Neural progenitor cell (in vitro differentiated cells): Measurements from ENCODE around the gene CHST9. TPM values are rescaled to one million over a fixed set of nuclear protein-coding genes. Genes with fewer than 3 reads are reported as not detected.
A peak's percentile ranks its signal among the peaks of the same experiment; 100 is the strongest.

Source experiments
- DNase-seq: peaks from one replicate; pipeline ENCODE4 v3.0.0-alpha.2; 2016; ENCODE audit warnings: low spot score
- H2AFZ ChIP-seq: fragments of 200-600 bp; sonication (generic); replicated peaks from 2 replicates; pipeline ENCODE4 v1.6.1; 2016; ENCODE audit warnings: antibody characterized with exemption
- H3F3A ChIP-seq: fragments of 200-600 bp; sonication (generic); 2 replicates; pipeline ENCODE4 v1.6.1; 2016; ENCODE audit warnings: antibody characterized with exemption, low read depth
- H3K27ac ChIP-seq: fragments of 200-600 bp; sonication (generic); 2 replicates; pipeline ENCODE4 v1.5.1; 2016; ENCODE audit warnings: mild to moderate bottlenecking
- H3K27me3 ChIP-seq: fragments of 200-600 bp; sonication (generic); 2 replicates; pipeline ENCODE4 v1.6.1; 2016; ENCODE audit warnings: mild to moderate bottlenecking, moderate library complexity
- H3K36me3 ChIP-seq: fragments of 200-600 bp; sonication (generic); 2 replicates; pipeline ENCODE4 v1.5.1; 2016
- H3K4me1 ChIP-seq: fragments of 200-600 bp; sonication (generic); 2 replicates; pipeline ENCODE4 v1.6.1; 2016; ENCODE audit warnings: mixed run types
- H3K4me2 ChIP-seq: fragments of 200-600 bp; sonication (generic); 2 replicates; pipeline ENCODE4 v1.6.1; 2016
- H3K4me3 ChIP-seq: fragments of 200-600 bp; sonication (generic); 2 replicates; pipeline ENCODE4 v1.5.1; 2016
- H3K79me2 ChIP-seq: fragments of 200-600 bp; sonication (generic); 2 replicates; pipeline ENCODE4 v1.6.1; 2016; ENCODE audit warnings: low read depth
- H3K9ac ChIP-seq: fragments of 200-600 bp; sonication (generic); 2 replicates; pipeline ENCODE4 v1.6.1; 2016
- H3K9me3 ChIP-seq: fragments of 200-600 bp; sonication (generic); 2 replicates; pipeline ENCODE4 v1.5.1; 2016; ENCODE audit warnings: low read depth
- H4K20me1 ChIP-seq: fragments of 200-600 bp; sonication (generic); 2 replicates; pipeline ENCODE4 v1.6.1; 2016; ENCODE audit warnings: low read depth
- H3K27ac Mint-ChIP-seq: 3 replicates; pipeline ENCODE4 v1.8.0; 2021; ENCODE audit warnings: mixed read lengths
- H3K27me3 Mint-ChIP-seq: 2 replicates; pipeline ENCODE4 v1.8.0; 2022; ENCODE audit warnings: low read depth, mild to moderate bottlenecking, inconsistent platforms, moderate library complexity, mixed read lengths; ENCODE audit not compliant: insufficient read depth
- H3K36me3 Mint-ChIP-seq: 3 replicates; pipeline ENCODE4 v1.8.0; 2021; ENCODE audit warnings: mixed read lengths
- H3K4me1 Mint-ChIP-seq: 3 replicates; pipeline ENCODE4 v1.8.0; 2021; ENCODE audit warnings: mixed read lengths
- H3K4me3 Mint-ChIP-seq: 3 replicates; pipeline ENCODE4 v1.8.0; 2021; ENCODE audit warnings: mild to moderate bottlenecking, moderate library complexity, mixed read lengths
- H3K9me3 Mint-ChIP-seq: 3 replicates; pipeline ENCODE4 v1.8.0; 2020; ENCODE audit warnings: mixed read lengths
- CTCF ChIP-seq: fragments of 200-600 bp; sonication (generic); IDR thresholded peaks from 2 replicates; pipeline ENCODE4 v1.5.1; 2017; ENCODE audit warnings: antibody characterized with exemption, mild to moderate bottlenecking
- EZH2 ChIP-seq: fragments of 200-600 bp; sonication (generic); IDR thresholded peaks from 2 replicates; pipeline ENCODE4 v1.6.1; 2017; ENCODE audit warnings: antibody characterized with exemption, mild to moderate bottlenecking, moderate library complexity
- EZH2phosphoT487 ChIP-seq: fragments of 200-600 bp; sonication (generic); IDR thresholded peaks from 2 replicates; pipeline ENCODE4 v1.6.1; 2017; ENCODE audit warnings: antibody characterized with exemption
- total RNA-seq: library from RNA; depleted of rRNA; stranded (reverse); fragments of >200 nt; gene quantifications from 2 replicates; pipeline ENCODE4 v1.2.3, GENCODE V29; 2015; ENCODE audit warnings: low replicate concordance

The CHST9 gene
- total RNA-seq, 1 donor from 2014 or later = 1.3 TPM

DNA sequence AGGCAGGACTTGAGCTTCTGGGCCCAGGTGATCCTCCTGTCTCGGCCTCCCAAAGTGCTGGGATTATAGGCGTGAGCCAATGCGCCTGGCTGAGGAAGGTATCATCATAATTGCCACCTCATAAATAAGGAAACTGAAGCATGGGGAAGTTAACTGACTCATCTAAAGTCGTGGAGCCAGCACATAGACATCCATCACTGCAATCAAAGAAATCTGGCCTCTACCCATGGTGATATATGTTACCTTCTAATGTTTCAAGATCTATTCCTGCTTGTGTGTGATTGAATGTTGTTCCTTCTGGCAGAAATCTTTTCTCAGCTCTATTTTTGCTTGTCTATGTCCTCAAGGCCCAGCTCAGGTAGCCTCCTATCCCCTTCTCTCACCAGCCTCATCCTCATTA lies 214.5 kb downstream of the CHST9 start:
- Histone ChIP-seq H3K27ac (no peak overlapping the region), H2AFZ (no peak overlapping the region), H3K4me2 (no peak overlapping the region), H3F3A (no peaks in the 10 kb centered on the region), H3K79me2 (no peaks in the 10 kb centered on the region), H3K9ac (no peak overlapping the region), H3K36me3 (no peaks in the 10 kb centered on the region), H3K4me3 (no peak overlapping the region), H3K9me3 (no peaks in the 10 kb centered on the region), H4K20me1 (no peaks in the 10 kb centered on the region), H3K27me3 (no peaks in the 10 kb centered on the region), H3K4me1 (no peaks in the 10 kb centered on the region)
- DNase-seq = no peak
- Mint-ChIP-seq H3K27ac (peak overlapping the region; percentile 26), H3K4me1 (peaks cover 4% of the 10 kb centered on the region), H3K36me3 (peaks cover 2% of the 10 kb centered on the region), H3K4me3 (no peak overlapping the region), H3K27me3 (peaks cover 4% of the 10 kb centered on the region), H3K9me3 (peaks cover 8% of the 10 kb centered on the region)
- no peak for TF ChIP-seq CTCF
- TF ChIP-seq EZH2 = no peak
- no peak for TF ChIP-seq EZH2phosphoT487

GRCh38 chr18:26965206-26965605 lies 219.9 kb downstream of the CHST9 start:
- peaks cover 4% of the 10 kb centered on the region for H3K27me3 Mint-ChIP-seq
- H3K4me1 Mint-ChIP-seq = peaks cover 7% of the 10 kb centered on the region
- H4K20me1 ChIP-seq = no peaks in the 10 kb centered on the region
- no peaks in the 10 kb centered on the region for H3K4me1 ChIP-seq
- no peaks in the 10 kb centered on the region for H3K36me3 ChIP-seq
- no peaks in the 10 kb centered on the region for H3K9me3 ChIP-seq
- peaks cover 5% of the 10 kb centered on the region for H3K9me3 Mint-ChIP-seq
- no peaks in the 10 kb centered on the region for H3F3A ChIP-seq
- no peak overlapping the region for H3K9ac ChIP-seq
- H3K4me3 Mint-ChIP-seq = no peak overlapping the region
- DNase-seq = no peak
- no peak overlapping the region for H3K27ac Mint-ChIP-seq
- peaks cover 2% of the 10 kb centered on the region for H3K36me3 Mint-ChIP-seq
- H3K4me2 ChIP-seq = no peak overlapping the region
- no peak overlapping the region for H3K27ac ChIP-seq
- no peak overlapping the region for H3K4me3 ChIP-seq
- no peak overlapping the region for H2AFZ ChIP-seq
- TF ChIP-seq EZH2 = no peak
- TF ChIP-seq EZH2phosphoT487 = no peak
- H3K27me3 ChIP-seq = no peaks in the 10 kb centered on the region
- H3K79me2 ChIP-seq = no peaks in the 10 kb centered on the region

- Histone ChIP-seq H3K4me1 (no peaks in the 10 kb centered on the region), H3K79me2 (no peaks in the 10 kb centered on the region), H3K27me3 (no peaks in the 10 kb centered on the region), H3K9me3 (no peaks in the 10 kb centered on the region), H3F3A (no peaks in the 10 kb centered on the region), H3K27ac (no peak overlapping the region), H3K4me2 (no peak overlapping the region), H3K36me3 (no peaks in the 10 kb centered on the region), H3K4me3 (no peak overlapping the region), H2AFZ (no peak overlapping the region), H4K20me1 (no peaks in the 10 kb centered on the region), H3K9ac (no peak overlapping the region)
- H3K36me3 Mint-ChIP-seq = no peaks in the 10 kb centered on the region
- H3K27ac Mint-ChIP-seq = no peak overlapping the region
- H3K27me3 Mint-ChIP-seq = no peaks in the 10 kb centered on the region
- peaks cover 6% of the 10 kb centered on the region for H3K9me3 Mint-ChIP-seq
- TF ChIP-seq EZH2 (no peak), EZH2phosphoT487 (no peak), CTCF (peak; percentile 47)
- no peak overlapping the region for H3K4me3 Mint-ChIP-seq
- DNase-seq = no peak
- peaks cover 7% of the 10 kb centered on the region for H3K4me1 Mint-ChIP-seq
These were observed 221.8 kb downstream of the CHST9 start for GRCh38 chr18:26963292-26963691.

DNA sequence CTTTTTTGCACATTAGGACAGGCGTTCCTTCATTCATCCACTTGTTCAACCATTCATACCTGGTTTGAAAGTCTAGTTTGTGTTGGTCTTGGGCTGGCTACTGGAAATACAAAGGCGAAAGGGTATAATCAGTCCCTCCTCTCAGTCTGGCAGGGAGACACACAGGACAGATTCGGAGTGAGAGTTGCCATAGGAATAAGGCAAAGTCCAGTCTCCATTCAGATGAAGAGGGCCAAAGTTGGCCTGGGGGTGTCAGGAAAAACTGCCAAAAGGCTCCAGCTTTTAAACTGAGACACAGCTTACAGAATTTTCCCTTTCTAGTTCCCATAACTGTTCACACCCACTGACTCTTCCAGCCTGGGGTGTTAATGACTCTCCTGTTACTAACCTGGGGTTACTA lies 223.3 kb downstream of the CHST9 start:
- no peak overlapping the region for H2AFZ ChIP-seq
- Mint-ChIP-seq H3K27me3 (no peaks in the 10 kb centered on the region), H3K4me3 (no peak overlapping the region), H3K9me3 (peaks cover 9% of the 10 kb centered on the region), H3K36me3 (no peaks in the 10 kb centered on the region), H3K4me1 (peaks cover 16% of the 10 kb centered on the region), H3K27ac (peak overlapping the region; percentile 55)
- H3K79me2 ChIP-seq = no peaks in the 10 kb centered on the region
- H4K20me1 ChIP-seq = no peaks in the 10 kb centered on the region
- no peaks in the 10 kb centered on the region for H3K27me3 ChIP-seq
- H3K36me3 ChIP-seq = no peaks in the 10 kb centered on the region
- no peak for DNase-seq
- no peak for TF ChIP-seq EZH2
- no peak for TF ChIP-seq CTCF
- TF ChIP-seq EZH2phosphoT487 = no peak
- peaks cover 9% of the 10 kb centered on the region for H3K4me1 ChIP-seq
- H3F3A ChIP-seq = peaks cover 8% of the 10 kb centered on the region
- H3K9ac ChIP-seq = no peak overlapping the region
- H3K27ac ChIP-seq = no peak overlapping the region
- no peak overlapping the region for H3K4me2 ChIP-seq
- no peak overlapping the region for H3K4me3 ChIP-seq
- H3K9me3 ChIP-seq = no peaks in the 10 kb centered on the region
